Stimulated activated CD4-positive, alpha-beta T cell treated with anti-CD3 and anti-CD28 coated beads, Interleukin-12 subunit alpha, Interleukin-12 subunit beta, amount 100 ng/mL, for 24 hours (primary cell): ENCODE data around the gene RFX6.

ENCODE experiments used
- DNase-seq, 2 experiments: peaks; one replicate each; pipeline ENCODE4 v3.0.0-alpha.2; 2020; ENCODE audit warnings: low read depth in 2 of 2

RFX6 gene

DNA sequence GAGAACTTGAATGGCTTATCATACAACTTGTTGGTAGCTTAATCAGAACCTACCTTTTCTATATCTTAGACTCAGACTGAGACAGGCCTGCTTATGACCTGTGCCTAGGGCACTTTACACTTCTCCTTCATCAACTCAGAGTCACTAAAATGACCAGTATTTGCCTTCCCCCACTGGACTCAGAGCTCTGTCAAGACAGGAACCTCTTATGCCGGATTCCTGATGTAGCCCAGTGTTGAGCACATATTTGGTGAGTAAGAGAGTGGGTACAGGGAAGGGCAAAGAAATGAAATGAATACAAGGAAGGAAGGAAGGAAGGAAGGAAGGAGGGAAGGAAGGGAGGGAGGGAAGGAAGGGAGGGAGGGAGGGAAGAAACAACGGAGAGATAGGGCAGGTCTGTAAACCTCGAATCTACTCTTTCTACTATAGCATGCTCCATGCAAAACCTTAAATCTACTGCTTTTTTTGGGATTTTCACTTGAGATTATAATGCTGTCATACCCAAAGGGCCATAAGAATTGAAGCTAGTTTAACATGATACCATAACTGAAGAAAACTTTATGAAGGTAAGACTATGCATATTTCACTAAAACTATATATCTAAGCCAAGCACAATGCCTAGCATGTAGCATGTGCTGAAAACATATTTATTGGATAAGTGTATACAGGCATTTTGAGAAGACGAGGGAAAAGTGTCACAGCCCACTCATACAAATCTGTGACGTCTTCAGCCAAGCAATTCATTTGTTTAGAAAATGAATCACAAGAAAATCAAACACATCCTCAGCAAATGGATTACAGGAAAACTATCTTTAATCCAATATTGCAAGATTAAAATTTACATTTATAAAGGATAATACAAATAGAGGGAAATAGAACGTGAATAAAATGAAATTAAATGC lies 89.9 kb downstream of the RFX6 start:
- no peak for DNase-seq

DNA sequence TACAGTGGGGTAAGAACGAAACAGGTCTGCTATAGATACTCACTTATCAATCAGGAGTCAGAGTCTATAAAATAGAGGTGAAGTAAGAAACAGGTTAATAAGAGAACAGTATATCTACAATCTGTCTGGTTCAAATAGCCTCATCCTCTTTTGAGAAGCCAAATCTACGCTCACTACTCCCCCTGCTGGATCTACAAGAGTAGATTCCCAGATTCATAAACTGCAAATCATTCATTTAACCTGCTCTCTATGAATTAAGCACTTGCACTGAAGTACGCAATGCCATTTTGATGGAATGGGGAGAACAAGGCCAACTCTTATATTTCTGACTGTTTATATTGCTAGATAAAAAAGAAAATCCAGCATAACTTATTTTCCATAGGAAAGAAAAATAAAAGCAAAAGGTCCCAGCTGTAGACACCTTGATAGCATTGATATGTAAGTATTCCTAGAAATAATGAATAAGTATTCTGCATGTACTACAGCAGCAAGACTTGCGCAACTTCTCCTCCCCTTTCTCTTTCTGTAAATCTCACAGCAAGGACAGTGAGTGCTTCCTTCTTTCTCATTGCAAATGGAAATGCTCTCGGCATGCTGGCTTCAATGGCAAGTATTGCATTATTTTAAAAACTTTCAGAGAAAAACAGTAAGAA lies 92.3 kb downstream of the RFX6 start:
- DNase-seq, result no peak

DNA sequence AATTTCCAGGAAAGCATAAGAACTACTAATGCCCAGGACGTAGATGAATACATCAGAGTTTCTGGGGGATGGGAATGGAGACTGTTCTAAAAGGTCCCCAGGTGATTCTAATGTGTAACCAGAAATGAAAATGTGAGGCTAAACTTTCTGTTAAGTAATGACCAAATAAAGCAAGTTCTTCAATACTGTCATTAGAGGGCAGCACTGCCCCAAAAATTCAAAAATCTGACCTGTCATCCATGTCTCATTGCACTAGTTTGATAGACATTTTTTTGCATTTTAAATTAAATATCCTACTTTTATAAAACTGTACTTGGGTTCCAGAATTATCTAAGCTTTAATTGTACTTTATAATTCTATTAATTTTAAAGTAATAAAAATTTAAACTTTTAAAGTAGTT lies 94.9 kb downstream of the RFX6 start:
- no peak for DNase-seq

DNA sequence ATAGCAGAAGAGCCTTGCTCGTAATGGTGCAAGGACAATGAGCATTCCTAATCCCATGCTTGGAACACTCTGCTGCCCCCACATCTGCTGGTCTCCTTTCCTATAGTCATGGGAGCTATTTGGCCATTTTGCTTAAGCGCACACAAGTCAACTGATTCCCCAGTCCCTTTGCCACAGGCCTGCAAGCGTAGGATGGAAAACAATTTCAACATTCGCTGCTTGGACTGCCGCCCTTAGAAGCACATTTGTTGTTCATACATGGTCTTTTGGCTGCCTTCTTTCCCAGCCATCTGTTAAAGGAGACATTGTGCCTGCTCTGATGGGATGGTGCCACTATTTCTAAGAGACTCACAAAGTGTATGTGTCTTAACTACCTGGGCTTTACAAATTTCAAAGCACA lies 96.9 kb downstream of the RFX6 start:
- no peak for DNase-seq

DNA sequence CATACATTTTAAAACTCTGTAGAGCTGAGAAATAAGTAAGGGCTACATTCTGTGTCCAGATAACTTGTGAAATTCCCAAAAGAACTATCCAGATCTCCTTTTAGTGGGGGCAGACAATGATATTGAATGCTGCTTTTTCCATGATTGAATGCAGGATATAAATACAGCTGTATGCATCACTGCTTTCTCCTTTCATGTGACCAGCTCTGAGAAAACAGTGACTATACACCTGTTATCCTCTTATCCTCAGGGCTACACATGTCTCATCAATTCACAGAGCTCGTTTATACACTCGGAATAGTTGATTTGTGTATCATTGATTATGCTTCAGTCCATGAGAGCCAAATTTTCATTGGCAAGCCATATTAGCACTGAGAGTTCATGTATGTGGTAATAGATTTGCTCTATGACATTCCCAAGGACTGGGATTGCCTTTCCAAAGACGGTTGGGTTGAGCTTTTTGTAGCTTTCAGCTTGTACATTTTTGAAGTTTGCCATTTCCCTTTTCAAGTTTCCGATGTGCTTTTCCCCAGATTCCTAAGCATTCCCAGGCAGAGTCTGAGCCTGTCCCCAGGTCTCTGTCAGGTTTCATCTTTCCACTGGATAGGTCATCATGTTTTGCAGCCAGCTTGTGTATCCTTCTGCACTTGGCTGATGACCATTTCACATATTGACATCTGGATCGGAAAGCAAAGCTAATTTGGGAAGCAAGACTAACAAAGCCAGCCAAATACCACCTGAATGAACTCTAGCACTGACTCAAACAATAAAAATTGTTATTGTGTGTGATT lies 97.7 kb downstream of the RFX6 start:
- no peak for DNase-seq

DNA sequence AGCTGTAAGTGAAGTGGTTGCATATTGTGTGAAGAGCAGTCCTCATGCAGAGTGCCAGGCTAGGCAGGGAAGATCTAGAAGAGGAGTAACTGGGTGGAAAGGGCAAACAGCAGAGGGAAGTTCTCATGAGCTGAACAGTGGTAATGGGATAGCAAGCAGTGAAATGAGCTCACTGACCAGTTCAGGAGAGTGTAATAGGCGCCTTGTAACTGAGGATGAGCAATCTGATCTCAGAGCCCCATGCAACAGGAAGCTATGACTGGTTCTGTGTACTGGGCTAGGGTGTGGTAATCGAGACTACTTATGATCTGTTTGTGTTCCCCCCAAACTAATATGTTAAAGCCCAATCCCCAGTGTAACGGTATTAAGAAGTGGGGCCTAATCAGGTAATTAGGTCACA lies 98.6 kb downstream of the RFX6 start:
- no peak for DNase-seq

DNA sequence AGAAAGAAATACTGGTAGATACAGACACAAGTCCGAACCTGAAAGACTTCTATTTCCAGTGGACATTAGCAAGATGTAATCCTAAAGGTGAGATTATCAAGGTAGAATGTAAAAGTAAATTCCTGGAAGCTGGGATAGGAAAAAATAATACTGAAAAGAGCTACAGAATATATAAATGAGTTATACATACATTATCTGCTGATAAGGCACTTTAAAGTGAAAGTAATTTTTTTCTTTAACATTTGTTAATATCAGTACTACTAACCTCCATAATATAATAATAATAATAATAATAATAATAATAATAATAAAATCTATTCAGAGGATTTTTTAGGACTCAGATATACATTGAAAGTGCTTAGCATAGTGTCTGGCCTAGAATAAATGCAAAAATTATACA lies 102.5 kb downstream of the RFX6 start:
- DNase-seq, result no peak
